CD4-positive, alpha-beta T cell treated with Interleukin-4 for 4 hours (primary cell): ENCODE results near the gene CXorf66.
"Not testable (repeated sequence)": the region's sequence is repeated elsewhere in the genome, so short reads cannot be mapped to it uniquely, and the experiment has no call there.

Experiments used
- DNase-seq: peaks from one replicate; pipeline ENCODE4 v3.0.0-alpha.2; 2020

CXorf66 gene

DNA sequence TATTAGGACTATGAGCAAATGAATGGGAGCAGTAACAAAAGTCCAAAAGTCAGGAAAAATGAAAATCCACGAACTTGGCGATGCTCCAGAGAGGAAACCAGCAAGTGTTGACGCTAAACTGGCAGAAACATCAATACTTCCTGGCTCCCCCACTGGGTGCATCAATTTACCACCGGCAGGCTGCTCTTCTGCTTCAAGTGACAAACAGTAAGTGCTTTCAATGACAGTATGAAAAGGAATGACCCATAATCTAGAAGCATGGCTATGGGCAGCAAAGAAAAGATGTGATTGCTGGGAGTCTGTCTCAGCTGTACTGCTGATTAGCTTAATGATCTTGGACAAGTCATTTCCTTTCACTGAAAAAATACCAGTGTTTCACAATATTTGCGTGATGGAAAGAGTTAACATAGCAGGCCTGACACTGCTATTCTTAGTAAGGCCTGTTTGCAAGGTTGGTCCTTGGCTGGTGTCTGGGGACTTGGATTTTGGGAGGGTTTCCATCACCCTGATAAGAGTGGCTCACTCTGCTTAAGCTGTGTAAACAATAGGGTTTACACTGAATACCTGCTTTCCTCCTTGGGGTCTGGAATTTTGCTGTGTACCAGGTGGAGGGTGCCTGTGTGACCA, 41.1 kb downstream of the CXorf66 start:
- DNase-seq, result no peak

DNA sequence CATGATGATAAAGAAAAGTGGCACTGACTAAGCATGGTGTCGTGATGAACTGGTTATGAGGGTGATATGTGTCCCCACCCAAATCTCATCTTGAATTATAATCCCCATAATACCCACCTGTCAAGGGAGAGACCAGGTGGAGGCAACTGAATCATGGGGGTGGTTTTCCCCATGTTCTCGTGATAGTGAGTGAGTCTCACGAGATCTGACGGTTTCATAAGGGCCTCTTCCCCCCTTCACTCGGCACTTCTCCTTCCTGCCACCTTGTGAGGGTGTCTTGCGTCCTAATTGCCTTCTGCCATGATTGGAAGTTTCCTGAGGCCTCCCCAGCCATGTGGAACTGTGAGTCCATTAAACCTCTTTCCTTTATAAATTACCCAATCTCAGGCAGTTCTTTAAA, 44.2 kb downstream of the CXorf66 start:
- DNase-seq, result not testable (repeated sequence)

DNA sequence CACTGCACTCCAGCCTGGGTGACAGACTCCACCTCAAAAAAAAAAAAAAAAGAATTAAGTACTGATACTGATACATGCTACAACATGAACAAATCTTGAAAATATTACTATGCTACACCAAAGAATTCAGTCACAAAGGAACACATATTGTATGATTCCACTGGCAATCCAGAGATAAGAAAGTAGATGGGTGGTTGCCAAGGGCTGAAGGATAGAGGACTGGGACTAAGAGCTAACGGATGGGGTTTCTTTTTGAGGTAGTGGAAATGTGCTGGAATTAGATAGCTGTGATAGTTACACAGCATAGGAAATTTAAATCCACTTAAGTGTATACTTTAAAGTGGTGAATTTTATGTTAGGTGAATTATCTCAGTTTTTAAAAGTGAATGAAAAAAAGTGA, 45.0 kb downstream of the CXorf66 start:
- no peak for DNase-seq

DNA sequence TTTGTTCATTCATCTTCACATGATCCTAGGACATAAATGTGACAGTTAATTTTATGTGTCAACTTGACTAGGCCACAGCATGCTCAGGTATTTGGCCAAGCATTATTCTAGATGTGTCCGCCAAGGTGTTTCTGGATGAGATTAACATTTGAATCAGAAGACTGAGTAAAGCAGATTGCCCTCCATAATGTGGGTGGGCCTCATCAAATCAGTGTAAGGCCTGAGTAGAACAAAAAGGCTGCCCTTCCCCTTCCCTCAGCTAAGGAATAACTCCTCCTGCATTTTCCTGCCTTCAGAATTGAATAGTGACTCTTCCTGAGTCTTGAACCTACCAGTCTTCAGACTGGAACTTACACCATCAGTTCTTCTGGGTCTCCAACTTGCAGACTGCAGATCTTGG, 50.9 kb downstream of the CXorf66 start:
- DNase-seq, result no peak

DNA sequence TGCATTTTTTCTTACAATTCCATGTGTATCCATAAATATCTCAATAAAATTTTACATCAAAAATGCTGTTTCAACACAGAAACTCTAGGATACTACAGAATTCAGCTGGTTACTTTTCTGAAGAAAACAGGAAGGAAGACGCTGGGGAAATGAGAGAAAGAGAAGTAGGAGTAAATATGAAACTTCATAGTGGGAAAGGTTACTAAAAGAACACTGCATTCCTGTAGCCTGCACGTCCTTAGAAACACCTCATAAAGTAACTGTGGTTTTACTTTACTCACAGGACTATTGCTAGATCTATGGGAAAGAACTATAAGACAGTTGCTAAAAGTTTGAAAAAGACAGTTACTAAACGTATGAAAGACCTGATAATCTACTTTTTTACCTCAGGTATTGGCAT, 55.6 kb downstream of the CXorf66 start:
- no peak for DNase-seq

DNA sequence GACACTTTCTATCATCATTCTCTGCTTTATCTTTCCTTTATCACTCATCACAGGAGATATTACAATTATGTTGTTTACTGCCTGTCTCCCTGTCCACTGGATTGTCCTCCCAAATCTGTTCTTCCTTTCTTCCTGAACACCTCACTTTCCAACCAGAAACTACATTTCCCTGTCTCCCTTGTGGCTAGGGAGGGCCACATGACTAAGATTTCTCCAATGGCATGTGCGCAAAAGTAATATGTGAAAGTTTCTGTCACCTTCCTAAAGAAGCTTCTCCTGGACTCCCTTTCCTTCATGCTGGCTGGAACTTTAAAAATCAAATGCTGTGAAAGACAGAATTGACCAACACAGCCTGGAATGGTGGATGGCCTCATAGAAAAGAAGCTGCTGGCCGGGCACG, 58.2 kb downstream of the CXorf66 start:
- no peak for DNase-seq

DNA sequence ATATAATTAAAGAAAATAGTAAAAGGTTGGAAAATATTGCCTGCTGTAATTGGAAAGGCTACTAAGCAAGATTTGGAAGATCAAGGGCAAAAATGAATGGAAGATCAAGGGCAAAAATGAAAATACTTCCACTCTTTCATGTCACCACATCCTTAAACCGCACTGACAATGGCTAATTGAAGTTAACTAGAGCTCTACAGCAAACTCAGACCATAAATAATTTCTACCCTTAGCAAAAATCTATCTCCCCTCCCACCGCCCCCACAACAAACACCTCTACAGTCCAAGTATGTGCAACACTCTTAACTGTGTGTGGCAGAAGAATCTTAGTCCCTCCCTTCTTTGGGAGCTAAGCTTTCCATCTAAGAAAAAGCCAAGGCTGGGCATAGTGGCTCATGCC, 59.6 kb downstream of the CXorf66 start:
- no peak for DNase-seq
